Astrocyte of the cerebellum (primary cell): ENCODE results near the gene VIP.

ENCODE experiments used
- DNase-seq: peaks from one replicate; pipeline ENCODE4 v3.0.0-alpha.2; 2011; ENCODE audit warnings: low read depth
- H3K4me3 ChIP-seq: 2 replicates; pipeline ENCODE4 v1.5.1; 2011; ENCODE audit warnings: mild to moderate bottlenecking, low read depth, low read length, moderate library complexity
- in situ Hi-C: cut with HindIII; loops from 2 replicates; pipeline ENCODE4 v1.10.0; 2017; ENCODE audit warnings: low sequenced_read_pairs
- TF ChIP-seq, protein P1 (sequence below): IDR thresholded peaks from 2 replicates; pipeline ENCODE4 v1.5.1; 2012; ENCODE audit warnings: low read length, low read depth, moderate library complexity, mild to moderate bottlenecking; ENCODE audit errors: missing control alignments

Gene VIP

DNA sequence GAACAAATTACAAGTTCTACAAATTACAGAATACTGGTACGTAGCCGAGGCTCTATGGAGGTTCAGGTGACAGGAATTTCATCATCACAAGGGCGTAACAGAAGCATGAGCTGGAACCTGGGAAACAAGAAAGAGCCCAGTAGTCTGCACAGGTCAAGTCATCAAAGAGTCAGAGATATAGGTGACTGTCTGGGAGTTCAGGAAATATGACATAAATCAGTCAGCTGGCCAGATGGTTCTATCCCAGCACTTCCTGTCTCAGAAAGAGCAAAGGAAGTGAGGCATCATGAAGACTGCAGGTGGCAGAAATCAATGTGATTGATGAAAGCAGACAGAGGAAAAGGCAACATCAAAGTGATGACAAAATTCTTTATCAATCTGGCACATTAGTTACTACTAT, 29.6 kb upstream of the VIP start:
- DNase-seq: no peak
- TF ChIP-seq, protein P1, sequence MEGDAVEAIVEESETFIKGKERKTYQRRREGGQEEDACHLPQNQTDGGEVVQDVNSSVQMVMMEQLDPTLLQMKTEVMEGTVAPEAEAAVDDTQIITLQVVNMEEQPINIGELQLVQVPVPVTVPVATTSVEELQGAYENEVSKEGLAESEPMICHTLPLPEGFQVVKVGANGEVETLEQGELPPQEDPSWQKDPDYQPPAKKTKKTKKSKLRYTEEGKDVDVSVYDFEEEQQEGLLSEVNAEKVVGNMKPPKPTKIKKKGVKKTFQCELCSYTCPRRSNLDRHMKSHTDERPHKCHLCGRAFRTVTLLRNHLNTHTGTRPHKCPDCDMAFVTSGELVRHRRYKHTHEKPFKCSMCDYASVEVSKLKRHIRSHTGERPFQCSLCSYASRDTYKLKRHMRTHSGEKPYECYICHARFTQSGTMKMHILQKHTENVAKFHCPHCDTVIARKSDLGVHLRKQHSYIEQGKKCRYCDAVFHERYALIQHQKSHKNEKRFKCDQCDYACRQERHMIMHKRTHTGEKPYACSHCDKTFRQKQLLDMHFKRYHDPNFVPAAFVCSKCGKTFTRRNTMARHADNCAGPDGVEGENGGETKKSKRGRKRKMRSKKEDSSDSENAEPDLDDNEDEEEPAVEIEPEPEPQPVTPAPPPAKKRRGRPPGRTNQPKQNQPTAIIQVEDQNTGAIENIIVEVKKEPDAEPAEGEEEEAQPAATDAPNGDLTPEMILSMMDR: no peak
- no peak overlapping the region for H3K4me3 ChIP-seq
- in situ Hi-C loops: no loop called here

DNA sequence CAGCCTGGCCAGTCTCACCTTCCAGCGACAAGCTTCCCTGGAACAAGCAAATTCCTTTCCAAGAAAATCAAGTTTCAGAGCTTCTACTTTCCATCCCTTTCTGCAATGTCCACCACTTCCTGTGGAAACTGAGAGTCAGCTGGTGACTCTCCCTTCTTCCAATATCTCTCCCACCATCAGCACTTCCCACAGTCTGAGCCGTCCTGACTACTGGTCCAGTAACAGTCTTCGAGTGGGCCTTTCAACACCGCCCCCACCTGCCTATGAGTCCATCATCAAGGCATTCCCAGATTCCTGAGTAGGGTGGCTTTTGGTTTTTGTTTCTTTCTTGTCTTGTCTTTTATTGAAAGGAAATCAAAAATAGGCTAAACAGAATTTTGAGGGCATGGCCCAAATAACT, 28.6 kb upstream of the VIP start:
- in situ Hi-C loops: no loop called here
- DNase-seq: no peak
- TF ChIP-seq, protein P1: no peak
- H3K4me3 ChIP-seq: no peak overlapping the region

DNA sequence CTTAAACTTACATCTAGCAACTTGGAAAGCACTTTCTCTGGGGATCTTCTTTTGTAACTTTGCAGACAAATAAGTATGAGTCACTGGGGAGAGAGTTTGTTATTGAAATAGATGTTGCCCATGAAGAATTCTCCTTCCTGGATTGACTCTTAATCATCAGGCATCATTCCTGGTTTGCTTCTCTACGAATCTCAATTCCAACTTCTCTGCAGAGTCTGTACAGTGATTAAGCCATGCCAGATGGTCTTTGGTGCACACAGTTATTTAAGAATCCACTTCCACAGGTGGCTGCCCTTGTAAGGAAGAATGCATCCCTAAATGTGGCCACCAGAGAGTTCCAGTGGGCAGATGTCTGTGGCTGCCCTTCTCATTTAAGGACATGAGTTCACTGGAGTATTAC, 27.2 kb upstream of the VIP start:
- H3K4me3 ChIP-seq: no peak overlapping the region
- no peak for DNase-seq
- TF ChIP-seq, protein P1: no peak
- in situ Hi-C loops: no loop called here

DNA sequence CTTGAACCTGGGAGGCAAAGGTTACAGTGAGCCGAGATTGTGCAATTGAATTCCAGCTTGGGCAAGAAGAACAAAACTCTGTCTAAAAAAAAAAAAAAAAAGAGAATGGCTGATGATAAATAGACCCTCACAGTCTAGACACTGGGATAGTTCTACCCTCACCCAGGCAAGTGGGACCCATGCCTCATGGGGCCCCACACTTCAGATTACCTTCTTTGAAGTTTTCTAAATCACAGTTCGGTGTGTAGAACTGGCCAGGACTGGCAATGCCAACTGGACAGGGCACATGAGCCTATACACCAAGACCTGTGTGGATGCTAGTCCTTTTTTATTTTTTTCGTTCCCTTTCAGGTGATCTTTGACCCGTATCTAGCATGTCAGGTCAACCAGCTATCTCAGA, 24.3 kb upstream of the VIP start:
- DNase-seq: no peak
- TF ChIP-seq, protein P1: no peak
- in situ Hi-C loops: no loop called here
- H3K4me3 ChIP-seq: no peak overlapping the region

DNA sequence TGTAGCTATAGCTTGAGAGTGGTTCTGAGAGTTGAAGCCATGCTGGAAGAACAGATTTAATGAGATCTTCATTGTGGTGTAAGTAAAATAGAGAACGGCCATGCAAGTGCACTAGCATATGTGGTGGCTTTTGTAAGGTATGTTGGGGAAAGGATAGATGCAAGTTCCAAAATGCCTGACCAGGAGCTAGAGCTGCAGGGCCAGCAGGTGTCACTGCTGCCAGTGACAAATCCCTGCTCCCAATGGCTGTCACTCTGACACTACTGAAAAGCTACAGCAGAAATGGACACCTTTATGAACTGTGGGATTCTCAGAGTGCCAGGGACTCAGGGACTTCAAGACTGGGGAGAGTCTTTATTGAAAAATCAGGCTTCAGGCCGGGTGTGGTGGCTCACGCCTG, 23.1 kb upstream of the VIP start:
- no peak overlapping the region for H3K4me3 ChIP-seq
- no peak for DNase-seq
- TF ChIP-seq, protein P1: no peak
- in situ Hi-C loops: no loop called here

DNA sequence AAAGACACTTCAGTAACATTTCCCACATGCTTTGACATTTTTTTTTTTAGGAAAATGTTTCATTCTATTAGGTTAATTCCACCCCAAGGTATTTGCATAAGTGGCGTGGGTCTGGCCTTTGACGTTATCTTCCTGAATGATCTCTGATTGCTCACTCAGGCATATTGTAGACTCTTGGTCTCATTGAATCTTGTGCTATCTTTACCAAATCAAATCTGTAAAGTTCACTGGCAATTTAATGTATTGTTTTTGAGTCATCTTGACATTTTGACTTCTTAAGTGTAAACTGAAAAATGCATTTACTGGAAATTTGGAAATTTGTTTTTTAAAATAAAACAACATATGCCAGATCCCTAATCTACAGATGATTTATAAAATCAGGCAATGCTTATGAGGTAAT, 16.0 kb upstream of the VIP start:
- TF ChIP-seq, protein P1: no peak
- H3K4me3 ChIP-seq: no peak overlapping the region
- in situ Hi-C loops: no loop called here
- DNase-seq: no peak

DNA sequence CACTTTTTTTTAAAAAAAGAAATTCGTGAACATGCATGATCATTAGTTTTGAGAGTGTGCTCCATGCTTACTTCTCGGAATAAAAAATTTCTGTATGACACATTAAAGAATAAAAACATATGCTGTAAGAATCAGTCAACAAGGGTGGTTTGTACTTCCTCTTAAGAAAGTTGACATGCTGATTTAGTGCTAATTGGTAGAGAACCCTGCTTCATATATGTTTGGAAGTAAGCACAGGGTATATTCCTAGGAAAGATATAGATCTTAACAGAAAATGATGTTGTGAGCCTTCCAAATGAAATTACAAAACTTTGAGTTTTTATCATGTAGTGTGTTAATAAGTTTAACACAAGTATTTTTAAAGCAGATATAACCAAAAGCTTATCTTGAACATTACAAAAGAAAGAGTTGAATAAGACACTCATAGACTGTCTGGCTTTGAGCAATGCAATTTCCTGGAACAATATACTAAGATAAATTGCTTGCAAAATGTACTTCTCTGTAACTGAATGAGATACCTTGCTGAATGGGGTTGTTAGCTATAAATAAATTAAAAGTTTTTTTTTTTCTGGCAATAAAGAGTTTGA, 13.8 kb upstream of the VIP start:
- in situ Hi-C loops: no loop called here
- H3K4me3 ChIP-seq: no peak overlapping the region
- no peak for DNase-seq
- TF ChIP-seq, protein P1: no peak
